ENCODE results near the gene MBP.
"Not testable (repeated sequence)": the region's sequence is repeated elsewhere in the genome, so short reads cannot be mapped to it uniquely, and the experiment has no call there.

Gene MBP

DNA sequence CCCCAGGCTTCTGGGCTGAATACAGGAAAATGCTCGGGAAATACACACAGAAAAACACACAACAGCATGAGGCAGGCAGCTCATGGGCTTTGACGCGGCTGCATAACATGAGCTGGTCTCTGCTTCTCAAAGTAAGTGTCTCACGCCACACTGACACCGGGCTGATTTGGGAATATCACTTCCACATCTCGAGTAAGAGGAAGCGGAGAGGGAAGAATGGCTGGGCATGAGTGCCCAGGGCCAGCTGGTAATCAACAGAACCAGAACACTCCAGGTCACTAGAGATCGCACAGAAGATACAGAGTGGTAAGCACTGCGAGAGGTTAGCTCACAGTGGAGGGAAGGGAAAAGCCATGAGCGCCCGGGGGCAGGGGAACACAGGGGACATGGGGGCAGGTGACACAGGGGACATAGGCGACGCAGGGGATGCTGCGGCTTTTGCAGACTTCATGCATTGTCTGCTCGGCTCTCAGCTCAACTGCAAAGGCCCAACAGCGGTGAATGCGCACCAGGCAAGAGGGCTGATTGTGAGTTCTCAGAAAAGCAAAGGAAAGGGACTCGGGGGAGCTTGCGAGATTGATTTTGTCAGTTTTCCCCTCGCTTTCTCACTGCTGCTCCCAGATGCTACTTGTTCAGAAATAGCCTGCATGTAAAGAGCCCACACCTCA, 141.4 kb downstream of the MBP start:
- no peak for DNase-seq (ENCODE audit: low read depth)
- TF ChIP-seq, protein P1, sequence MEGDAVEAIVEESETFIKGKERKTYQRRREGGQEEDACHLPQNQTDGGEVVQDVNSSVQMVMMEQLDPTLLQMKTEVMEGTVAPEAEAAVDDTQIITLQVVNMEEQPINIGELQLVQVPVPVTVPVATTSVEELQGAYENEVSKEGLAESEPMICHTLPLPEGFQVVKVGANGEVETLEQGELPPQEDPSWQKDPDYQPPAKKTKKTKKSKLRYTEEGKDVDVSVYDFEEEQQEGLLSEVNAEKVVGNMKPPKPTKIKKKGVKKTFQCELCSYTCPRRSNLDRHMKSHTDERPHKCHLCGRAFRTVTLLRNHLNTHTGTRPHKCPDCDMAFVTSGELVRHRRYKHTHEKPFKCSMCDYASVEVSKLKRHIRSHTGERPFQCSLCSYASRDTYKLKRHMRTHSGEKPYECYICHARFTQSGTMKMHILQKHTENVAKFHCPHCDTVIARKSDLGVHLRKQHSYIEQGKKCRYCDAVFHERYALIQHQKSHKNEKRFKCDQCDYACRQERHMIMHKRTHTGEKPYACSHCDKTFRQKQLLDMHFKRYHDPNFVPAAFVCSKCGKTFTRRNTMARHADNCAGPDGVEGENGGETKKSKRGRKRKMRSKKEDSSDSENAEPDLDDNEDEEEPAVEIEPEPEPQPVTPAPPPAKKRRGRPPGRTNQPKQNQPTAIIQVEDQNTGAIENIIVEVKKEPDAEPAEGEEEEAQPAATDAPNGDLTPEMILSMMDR (IDR thresholded peaks at IDR 0.05; ENCODE audit: control insufficient read depth, extremely low read depth, insufficient read depth) = no peak
- no peak overlapping the region for H3K4me3 ChIP-seq (ENCODE audit: low read depth, low read length)

- not testable (repeated sequence) for DNase-seq (ENCODE audit: low read depth); H3K4me3 ChIP-seq (ENCODE audit: low read depth, low read length)
These were observed 142.1 kb downstream of the MBP start for GRCh38 chr18:76990343-76991020.

GRCh38 chr18:76989647-76990190, 142.9 kb downstream of the MBP start:
- TF ChIP-seq, protein P1 (IDR thresholded peaks at IDR 0.05; ENCODE audit: control insufficient read depth, extremely low read depth, insufficient read depth) = no peak
- DNase-seq (ENCODE audit: low read depth) = no peak
- H3K4me3 ChIP-seq (ENCODE audit: low read depth, low read length) = no peak overlapping the region

DNA sequence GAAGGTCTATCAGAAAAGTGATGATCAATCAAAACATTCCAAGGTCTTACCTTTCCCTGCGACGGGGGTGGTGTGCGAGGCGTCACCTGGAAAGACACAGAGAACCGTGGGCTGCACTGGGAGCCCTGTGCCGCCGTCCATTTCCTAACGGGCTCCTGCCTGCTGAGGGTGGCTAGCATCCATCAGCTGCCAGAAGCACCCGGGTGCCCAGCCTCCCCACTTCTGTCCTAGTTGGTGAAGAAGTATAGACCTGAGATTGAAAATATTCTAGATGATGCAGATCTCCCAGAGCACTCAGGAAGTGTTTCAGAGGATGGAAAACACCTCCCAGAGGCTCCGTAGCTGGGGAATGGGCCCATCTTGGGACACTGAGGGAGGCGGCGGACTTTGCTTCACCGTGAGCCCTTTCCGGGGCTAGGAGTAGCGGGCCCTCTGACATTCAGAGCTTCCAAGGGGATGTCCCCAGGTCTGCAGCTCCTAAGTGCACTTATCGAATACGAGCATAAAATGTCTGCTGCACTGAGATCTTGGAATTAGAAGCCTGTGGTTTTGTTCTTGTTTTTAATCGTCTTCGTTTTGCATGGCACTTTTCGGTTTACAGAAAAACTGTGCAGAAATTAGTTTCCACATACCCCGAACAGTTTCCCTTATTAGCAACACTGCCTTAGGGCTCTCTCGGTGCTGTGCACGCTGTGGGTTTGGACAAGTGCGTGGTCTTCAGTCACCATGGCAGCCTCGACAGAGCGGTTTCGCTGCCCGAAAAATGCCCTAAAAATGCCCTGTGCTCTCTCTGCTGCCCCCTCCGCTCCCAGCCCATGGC, 143.5 kb downstream of the MBP start:
- TF ChIP-seq, protein P1 (IDR thresholded peaks at IDR 0.05; ENCODE audit: control insufficient read depth, extremely low read depth, insufficient read depth) = no peak
- DNase-seq (ENCODE audit: low read depth) = no peak
- no peak overlapping the region for H3K4me3 ChIP-seq (ENCODE audit: low read depth, low read length)

GRCh38 chr18:76988031-76988826, 144.4 kb downstream of the MBP start:
- TF ChIP-seq, protein P1 (IDR thresholded peaks at IDR 0.05; ENCODE audit: control insufficient read depth, extremely low read depth, insufficient read depth) = no peak
- no peak overlapping the region for H3K4me3 ChIP-seq (ENCODE audit: low read depth, low read length)
- no peak for DNase-seq (ENCODE audit: low read depth)

DNA sequence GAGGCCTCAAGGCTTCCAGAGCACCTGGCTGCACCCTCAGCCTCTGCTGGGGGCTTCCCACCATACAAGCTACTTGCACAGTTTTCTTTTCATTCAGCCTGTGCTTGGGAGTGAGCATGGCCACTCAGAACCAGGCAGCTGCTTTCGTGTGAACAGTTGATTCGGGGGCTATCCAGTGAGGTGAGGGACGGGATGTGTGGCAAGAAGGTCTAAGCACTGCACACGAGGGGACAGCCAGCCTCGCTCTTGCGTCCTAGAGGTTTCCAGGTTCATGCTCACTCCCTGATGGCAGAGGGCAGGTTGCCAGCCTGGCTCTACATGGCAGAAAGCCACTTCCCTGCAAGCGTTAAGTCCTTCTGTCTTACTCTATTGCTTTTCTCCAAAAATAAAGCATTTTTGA, 146.2 kb downstream of the MBP start:
- TF ChIP-seq, protein P1 (IDR thresholded peaks at IDR 0.05; ENCODE audit: control insufficient read depth, extremely low read depth, insufficient read depth) = no peak
- H3K4me3 ChIP-seq (ENCODE audit: low read depth, low read length) = no peak overlapping the region
- DNase-seq (ENCODE audit: low read depth) = no peak
